Thyroid gland (tissue), 4 donors: ENCODE results near the gene CTNNA3.

ENCODE experiments used
- POLR2A ChIP-seq, 2 donors: fragments of 450-650 bp; IDR thresholded peaks; one replicate each; pipeline ENCODE4 v1.6.1; 2017; ENCODE audit warnings: antibody characterized with exemption in 2 of 2, mild to moderate bottlenecking in 2 of 2, moderate library complexity in 1 of 2
- TF ChIP-seq, protein P1 (sequence below), 6 experiments: fragments of 200-600 bp in 3 of 6; fragments of 450-650 bp in 3 of 6; sonication (generic) in 3 of 6; IDR thresholded peaks; one replicate each; pipeline ENCODE4 v1.5.1; 2016 to 2019; ENCODE audit warnings: antibody characterized with exemption in 6 of 6, mild to moderate bottlenecking in 2 of 6, inconsistent platforms in 1 of 6, moderate library complexity in 1 of 6

DNA sequence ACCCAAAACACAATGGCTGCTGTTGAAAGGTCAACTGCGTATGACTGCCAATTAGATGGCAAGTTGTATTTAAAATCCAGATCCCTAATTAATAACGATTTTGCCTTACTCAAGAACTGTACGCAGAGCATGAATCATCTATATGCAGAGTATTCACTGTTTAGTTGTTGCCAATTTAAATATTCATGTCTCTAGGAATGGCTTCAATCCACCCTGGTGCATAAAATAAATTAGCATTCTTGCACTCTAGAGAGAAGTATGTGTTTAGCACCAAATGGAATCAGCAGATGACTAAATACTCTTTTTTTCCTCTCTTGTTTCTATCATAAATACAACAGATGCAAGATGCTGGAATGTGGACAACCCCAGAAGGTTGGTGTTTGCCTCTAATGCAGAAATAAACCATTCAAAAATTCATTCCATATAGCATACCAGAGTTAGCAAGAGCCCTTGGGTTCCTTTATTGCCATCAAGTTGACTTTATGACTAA lies 449.9 kb downstream of the CTNNA3 start:
- TF ChIP-seq, protein P1, sequence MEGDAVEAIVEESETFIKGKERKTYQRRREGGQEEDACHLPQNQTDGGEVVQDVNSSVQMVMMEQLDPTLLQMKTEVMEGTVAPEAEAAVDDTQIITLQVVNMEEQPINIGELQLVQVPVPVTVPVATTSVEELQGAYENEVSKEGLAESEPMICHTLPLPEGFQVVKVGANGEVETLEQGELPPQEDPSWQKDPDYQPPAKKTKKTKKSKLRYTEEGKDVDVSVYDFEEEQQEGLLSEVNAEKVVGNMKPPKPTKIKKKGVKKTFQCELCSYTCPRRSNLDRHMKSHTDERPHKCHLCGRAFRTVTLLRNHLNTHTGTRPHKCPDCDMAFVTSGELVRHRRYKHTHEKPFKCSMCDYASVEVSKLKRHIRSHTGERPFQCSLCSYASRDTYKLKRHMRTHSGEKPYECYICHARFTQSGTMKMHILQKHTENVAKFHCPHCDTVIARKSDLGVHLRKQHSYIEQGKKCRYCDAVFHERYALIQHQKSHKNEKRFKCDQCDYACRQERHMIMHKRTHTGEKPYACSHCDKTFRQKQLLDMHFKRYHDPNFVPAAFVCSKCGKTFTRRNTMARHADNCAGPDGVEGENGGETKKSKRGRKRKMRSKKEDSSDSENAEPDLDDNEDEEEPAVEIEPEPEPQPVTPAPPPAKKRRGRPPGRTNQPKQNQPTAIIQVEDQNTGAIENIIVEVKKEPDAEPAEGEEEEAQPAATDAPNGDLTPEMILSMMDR (IDR thresholded peaks at IDR 0.05): no peak
- TF ChIP-seq POLR2A (IDR thresholded peaks at IDR 0.05): no peak
